HG02852 (cell line): ENCODE results near the gene TNFRSF9.
"Not testable (repeated sequence)": the region's sequence is repeated elsewhere in the genome, so short reads cannot be mapped to it uniquely, and the experiment has no call there.

ENCODE experiments used
- ATAC-seq: cut with Tn5 transposase; IDR thresholded peaks from one replicate; pipeline ENCODE4 v1.9.1; 2021; ENCODE audit warnings: mild to moderate bottlenecking, moderate library complexity; ENCODE audit not compliant: unreplicated experiment

TNFRSF9 gene

DNA sequence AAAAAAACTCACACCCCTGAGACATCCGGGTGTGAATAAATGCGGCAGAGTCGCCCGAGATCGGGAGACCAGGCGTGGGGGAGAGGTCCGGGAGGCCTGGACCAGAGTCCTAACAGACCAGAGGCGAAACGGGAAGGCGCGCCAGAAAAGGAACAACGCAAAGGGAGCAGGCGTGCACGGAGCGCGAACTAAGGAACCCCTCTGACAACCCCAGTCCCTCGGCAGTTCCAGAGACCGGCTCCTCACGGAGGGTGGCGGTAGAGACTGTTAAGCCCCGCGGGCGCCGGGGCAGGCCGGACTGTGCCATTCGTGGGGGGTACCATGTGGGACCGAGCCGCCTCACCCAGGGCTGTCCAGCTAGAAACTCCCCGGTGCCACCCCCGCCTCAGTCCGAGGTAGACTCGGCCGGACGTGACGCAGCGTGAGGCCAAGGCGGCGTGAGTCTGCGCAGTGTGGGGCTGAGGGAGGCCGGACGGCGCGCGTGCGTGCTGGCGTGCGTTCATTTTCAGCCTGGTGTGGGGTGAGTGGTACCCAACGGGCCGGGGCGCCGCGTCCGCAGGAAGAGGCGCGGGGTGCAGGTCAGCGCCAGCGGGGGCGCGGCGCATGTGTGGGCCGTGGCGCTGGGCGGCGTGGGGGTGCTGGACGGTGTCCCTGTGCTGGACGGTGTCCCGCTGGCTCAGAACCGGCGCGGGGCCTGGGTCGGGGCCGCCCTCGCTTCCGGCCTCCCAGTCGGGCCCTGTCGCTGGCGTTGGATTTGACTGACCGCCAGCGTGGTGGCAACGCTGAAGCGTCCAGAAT is 20.8 kb upstream of the TNFRSF9 start, which contains the start of gene PARK7:
Gene PARK7, plus strand, starts transcription at position 496 of the 798 bp plus-strand sequence. CDS start 1,075 bp downstream, outside the sequence.
- ATAC-seq = peak; percentile 90

DNA sequence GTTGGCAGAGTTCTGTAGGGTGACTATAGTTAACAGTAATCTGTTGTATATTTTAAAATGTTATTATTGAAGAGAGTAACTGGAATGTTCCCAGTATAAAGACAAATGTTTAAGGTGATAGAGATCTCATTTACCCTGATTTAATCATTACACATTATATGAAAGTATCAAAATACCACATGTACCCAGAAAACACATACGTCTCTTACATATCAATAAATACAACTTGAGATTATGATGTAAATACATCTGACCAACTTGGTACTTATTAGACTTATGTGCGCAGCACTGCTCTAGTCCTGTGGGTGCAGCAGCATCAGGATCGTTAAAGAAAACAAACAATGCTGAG is 20.2 kb upstream of the TNFRSF9 start:
- no peak for ATAC-seq

DNA sequence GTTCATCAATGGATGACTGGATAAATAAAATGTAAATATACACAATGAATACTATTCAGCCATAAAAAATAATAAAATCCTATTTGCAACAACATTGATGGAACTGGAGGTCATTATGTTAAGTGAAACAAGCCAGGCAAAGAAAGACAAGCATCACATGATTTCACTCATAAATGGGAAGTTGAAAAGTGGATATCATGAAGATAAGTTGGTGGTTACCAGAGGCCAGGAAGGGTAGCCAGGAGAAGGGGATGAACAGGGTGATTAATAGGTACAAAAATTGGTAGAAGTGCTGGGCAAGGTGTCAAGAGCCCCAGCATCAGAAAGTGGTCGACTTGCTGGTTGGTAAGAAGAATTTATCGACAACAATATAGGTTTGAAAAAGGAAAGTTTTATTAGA is 19.5 kb upstream of the TNFRSF9 start:
- ATAC-seq = no peak

DNA sequence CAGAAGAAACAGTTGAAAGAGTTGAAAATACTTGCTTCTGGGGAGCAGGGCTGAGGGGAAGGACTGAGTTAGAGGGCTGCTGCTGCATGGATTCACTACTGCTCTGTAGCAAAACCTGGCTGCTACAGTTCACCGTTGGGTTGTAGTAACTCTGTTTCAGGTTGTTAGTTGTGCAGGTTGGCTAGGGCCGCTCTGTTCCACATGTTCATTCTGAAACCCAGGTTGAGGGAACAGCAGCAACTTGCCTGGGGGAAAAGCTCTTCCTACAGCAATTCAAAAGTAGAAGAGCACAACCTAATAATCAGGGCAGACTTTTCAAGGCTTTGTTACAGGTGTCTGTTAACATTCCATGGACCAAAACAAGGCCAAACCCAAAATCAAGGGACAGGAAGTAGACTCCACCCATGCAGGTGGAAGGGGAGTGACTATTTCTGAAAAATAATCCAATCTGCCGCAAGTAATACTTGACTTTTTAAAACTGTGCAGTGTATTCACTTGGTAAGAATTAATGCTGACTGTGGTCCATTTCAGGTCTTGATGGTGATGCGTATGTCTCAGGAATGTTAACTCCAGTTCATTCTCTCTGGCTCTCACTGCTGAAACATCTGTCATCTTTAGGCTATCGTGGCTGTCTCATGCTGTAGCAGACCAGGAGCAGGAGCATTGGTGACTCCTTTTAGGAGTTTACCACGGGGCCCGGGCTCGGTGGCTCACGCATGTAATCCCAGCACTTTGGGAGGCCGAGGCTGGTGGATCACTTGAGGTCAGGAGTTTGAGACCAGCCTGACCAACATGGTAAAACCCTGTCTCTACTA is 15.8 kb upstream of the TNFRSF9 start:
- ATAC-seq = no peak

DNA sequence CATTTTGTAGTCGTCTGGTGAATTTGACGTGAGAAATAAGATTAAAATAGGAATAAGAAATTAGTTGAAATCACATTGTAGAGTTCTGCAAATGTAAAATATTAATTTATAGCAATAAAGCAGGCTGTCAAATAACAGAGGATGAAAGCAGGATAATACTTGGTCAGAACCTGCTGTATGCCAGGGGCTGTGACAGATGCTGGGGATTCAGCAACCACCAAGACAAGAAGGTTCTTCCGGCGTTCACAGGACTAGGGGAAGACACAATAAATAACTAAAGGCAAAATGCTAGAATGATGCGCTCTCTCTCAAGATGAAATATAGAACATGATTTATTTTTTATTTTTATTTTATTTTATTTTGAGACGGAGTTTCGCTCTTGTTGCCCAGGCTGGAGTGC is 14.0 kb upstream of the TNFRSF9 start:
- ATAC-seq = no peak

DNA sequence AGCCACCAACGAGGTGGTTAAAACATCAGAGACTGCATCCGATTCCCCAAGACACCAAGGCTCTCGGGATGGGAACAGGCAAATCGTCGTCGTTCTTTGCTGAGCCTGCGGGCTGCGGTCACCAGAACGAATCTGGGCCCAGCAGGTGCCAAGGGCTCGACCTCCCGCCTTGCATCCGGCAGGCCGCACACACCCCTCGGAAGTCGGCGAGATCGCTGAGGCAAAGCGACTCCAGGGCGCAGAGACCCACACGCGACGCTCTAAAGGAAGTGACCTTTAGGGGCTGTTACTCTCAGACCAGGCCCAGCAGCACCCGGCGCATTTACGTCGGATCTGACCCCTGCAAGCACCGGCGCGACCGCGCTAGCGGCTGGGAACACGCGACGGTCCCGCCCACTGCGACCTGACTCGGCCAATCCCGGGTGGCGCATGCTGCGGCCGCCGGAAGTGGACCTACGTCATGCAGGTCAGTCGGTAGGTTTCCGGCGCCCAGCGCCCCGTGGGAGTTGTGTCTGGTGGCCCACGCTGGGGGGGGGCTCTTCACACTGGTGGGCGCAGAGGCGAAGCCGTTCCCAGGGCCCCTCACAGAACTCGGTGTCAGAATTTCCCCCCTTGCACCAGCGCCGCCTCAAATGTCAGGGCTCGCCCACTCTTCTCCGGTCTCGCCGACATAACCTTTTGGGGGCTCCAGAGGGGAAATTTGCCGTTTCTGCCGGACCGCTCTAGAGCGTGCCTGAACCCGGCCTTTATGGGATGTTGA is 13.4 kb upstream of the TNFRSF9 start:
- peak; percentile 93 for ATAC-seq

DNA sequence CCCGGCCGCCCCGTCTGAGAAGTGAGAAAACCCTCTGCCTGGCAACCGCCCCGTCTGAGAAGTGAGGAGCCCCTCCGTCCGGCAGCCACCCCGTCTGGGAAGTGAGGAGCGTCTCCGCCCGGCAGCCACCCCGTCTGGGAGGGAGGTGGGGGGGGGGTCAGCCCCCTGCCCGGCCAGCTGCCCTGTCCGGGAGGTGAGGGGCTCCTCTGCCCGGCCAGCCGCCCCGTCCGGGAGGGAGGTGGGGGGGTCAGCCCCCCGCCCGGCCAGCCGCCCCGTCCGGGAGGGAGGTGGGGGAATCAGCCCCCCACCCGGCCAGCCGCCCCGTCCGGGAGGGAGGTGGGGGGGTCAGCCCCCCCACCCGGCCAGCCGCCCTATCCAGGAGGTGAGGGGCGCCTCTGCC is 12.2 kb upstream of the TNFRSF9 start:
- not testable (repeated sequence) for ATAC-seq

DNA sequence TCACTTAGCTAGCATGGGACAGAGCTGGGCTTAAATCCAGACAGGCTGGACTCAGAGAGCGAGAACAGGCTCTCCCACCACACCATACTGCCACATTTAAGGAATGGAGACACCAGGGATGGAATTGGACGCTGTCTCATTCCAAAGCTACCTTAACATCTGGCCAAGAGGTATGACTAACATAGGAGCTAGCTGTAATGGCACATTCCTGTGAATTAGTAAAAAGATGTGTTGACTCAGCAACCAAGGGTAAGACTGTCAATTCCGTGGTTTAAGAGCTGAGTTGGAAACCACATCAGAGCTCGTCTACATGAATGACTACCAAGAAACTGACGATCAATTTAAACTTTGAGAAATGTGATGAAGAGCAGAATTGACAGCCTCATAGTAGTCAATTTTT is 8.3 kb upstream of the TNFRSF9 start:
- no peak for ATAC-seq

DNA sequence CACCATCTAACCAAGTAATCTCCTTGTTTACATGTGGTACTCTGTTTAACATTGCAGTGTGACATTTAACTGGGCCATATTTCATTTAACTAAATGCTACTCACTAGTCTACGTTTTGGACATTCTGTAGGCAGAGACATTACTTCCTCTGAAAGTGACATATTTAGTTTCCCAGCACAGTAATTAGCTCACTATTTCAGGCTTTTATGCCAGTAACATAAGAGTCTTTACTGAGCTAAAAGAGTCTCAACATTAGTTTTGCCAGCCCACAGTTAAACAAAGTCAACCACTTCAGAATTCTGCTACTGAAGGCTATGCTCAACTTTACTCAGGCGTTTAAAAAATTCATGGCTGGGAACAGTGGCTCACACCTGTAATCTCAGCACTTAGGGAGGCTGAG is 2.6 kb upstream of the TNFRSF9 start:
- no peak for ATAC-seq

DNA sequence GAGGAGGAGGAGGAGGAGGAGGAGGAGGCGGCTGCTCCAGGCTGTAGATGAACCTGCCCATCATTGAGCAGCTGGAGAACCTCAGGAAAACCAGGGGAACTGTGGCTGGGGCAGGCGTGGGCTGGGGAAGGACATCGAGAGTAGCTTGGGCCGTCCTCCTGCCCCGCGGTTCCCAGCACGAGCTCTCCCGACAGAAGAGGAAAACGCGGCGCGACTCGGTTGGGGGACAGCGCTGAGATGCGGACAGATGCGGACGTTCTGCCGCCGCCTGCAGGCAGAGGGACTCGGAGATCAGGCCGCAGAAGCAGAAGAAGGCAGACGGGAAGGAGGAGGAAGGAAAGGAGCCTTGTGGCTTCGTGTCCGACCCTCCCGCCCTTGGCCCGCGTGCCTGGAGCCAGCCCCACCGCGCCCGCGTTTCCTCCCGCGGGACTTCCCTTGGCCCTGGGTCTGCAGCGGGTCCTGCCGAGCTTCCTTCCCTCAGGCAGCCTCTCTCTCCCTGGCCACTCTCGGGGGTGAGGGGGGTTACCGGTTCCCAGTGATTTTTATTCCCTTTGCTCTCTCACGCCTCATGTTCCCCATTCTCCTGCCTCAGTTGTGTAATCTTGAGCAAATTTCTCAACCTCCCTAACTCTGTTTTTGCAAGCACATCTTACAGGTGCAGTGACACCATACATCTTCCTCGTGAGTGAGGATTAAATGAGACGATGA is 1.7 kb upstream of the TNFRSF9 start:
- ATAC-seq = no peak

DNA sequence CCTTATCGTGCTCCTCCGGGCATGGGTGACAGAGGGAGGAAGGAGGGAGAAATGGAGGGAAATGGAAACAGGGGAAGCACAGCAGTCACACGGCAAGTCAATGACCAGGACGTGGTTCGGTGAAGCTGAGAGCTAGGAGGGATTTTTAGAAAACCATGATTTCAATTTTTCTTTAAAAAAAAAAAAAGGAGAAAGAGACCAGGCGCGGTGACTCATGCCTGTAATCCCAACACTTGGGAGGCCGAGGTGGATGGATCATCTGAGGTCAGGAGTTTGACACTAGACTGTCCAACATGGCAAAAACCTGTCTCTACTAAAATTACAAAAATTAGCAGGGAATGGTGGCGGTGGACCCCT is 776 bp upstream of the TNFRSF9 start:
- ATAC-seq = no peak

DNA sequence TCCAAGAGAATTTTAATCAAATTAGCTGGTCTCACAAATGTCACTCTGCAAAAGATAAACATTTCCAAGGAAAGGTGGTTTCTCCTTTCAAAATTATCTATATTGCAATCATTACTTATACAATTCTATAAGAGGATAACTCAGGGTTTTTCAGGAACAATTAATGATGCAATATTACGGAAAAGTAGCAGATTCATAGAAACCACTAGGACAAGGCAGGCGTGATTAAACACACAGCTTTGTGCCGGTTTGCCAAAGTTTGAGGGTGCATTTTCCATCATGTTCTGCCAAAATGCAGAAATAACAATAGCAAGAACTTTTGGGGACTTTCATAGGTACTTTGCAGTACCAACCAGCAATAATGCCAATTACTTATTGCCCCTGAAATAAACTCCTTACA is 605 bp downstream of the TNFRSF9 start:
- no peak for ATAC-seq

DNA sequence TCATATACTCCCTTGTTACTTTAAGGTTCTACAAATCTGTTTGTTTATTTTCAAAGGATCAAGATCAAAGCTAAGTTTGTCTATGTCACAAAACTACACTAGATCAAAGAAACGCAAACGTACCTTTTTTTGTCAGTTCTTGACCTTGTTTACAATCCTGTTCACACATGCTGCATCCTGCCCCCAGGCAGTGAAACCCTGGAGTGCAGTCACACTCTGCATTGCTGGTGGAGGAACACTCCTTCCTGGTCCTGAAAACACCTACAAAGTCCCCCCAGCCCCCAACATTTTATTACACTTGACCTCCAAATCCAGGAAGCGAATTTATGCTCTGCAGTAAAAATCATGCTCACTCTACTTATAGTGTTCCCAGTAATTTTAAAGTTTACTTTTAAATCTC is 2.6 kb downstream of the TNFRSF9 start:
- no peak for ATAC-seq

DNA sequence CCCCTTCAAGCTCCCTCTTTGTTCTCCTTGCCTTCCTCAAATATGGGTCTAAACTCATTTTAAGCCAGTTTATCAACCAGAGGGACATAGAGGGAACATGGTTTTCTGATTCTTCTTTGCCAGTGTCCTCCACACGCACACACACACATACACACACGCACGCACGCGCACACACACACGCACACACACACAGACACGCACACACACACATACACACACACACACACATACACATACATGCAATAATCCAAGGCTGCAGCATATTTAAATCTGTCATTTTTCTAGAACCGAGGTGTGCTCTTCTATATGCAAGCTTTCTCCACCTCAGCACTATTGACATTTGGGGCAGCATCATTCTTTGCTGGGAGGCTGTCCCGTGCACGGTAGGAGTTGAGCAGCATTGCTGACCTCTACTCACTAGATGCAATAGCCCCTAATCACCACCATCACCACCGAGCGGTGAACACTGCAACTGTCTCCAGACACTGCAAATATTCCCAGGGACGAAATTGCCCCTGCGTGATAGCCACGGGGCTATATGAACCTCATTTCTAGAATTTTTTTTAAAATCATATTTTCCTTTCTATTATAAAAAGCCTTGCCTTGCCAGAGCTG is 8.0 kb downstream of the TNFRSF9 start:
- no peak for ATAC-seq

DNA sequence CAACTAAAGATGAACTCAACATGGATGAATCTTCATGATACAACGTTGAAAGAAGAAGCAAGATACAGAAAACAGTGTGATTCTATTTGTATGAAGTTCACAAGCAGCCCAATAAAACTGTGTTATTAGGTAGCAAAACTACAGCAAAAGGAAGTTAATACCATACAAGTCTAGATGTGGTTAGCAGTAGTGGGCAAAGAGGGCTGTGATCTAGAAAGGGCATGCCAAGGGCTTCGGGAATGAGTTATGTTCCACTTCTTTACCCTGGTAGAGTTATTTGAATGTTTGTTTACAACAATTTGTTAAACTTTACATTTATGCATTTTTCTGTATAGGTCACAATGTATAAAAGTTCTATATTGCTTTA is 9.2 kb downstream of the TNFRSF9 start:
- no peak for ATAC-seq

DNA sequence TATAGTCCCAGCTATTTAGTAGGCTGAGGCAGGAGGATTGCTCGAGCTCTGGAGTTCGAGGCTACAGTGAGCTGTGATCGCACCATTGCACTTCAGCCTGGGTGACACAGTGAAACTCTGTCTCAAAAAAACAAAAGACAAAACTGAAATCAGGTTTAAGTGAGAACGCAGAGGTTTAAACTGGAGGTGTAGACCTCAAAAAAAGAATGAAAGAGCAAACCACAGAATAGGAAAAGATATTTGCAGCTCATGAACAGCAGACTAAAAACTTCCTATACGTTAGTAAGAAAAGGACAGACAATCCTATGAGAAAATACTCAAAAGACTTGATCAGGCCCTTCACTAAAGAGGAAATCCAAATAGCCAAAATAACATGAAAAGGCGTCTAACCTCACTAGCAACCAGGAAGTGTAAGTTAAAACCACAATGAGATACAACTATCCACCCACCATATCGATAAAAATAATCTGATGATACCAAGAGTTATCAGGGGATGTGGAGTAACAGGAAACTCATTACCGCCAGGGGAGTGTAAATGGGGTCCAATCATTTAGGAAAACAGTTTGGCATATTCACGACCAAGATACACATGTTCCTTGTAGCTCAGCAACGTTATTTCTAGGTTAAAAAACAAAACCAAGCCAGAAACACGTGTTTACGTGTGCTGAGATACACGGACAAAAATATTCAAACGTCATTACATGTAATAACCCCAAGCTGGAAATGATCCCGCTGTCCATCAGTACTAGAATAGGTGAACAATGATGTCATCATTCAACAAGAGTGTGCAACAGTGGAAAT is 9.8 kb downstream of the TNFRSF9 start:
- no peak for ATAC-seq

DNA sequence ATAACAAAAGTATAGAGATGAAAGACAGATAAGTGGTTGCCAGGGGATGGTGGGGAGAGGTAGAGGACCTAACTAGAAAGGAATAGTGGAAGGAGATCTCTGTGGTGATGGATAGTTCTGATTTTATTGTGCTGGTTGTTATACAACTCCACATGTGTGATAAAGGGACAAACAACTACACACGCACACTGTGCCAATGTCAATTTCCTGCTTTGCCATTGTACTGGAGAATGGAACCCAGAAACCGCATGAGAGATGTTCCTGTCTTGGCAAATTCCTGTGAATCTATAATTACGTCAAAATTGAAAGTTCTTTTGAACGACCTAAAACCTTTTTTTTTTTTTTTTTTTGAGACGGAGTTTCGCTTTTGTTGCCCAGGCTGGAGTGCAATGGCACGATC is 11.0 kb downstream of the TNFRSF9 start:
- ATAC-seq = no peak

DNA sequence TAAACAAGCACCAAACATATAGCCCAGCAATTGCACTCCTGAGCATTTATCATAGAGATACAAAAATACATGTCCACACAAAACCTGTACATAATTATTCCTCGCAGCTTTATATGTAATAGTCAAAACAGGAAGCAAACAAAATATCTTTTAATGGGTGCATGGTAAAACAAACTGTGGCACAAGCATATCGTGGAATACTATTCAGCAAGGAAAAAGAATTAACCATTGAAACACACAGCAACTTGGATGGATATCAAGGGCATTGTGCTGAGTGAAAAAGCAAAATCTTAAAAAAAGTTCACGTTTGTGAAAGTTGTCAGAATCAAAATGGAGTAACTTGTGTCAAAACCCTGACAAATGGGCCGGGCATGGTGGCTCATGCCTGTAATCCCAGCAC is 12.4 kb downstream of the TNFRSF9 start:
- no peak for ATAC-seq

DNA sequence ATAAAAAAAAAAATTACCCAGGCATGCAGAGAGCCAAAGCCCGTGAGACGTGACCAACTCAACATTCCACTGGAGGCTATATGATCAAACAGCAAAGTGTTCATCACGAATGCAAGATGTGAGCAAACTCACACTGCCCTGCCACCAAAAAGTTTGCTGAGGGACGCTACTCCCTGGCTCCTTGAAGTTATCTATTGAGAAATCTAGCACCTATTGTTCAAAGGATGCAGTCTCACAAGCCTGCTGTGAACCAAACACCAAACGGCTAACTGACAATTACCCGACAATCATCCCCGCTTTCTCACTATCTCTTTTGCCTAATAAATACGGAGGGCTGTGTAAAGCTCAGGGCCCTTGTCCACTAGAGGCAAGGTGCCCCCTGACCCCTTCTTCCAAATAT is 13.6 kb downstream of the TNFRSF9 start:
- not testable (repeated sequence) for ATAC-seq

DNA sequence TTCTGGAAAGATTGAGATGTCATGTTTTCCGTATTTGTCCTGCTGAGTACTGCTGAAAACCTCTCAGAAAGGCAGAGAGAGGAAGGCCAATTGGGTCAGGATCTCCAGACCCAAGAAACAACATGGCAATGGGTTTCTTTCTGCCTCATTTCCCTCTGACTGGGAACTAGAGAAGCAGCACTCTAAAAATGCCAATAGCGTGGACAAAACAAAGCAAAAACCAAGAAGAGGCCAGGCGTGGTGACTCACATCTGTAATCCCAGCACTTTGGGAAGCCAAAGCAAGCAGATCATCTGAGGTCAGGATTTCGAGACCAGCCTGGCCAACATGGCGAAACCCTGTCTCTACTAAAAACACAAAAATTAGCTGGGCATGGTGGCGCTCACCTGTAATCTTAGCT is 18.3 kb downstream of the TNFRSF9 start:
- ATAC-seq = no peak
